ENCODE results near the gene ZFR.

- TF ChIP-seq CTCF (IDR thresholded peaks at IDR 0.05 in 8 of 11, conservative IDR thresholded peaks at IDR 0.05 in 3 of 11) (no peak), POLR2A (IDR thresholded peaks at IDR 0.05) (no peak), POLR2AphosphoS5 (IDR thresholded peaks at IDR 0.05) (no peak)
Observed at GRCh38 chr5:32353420-32353819, 91.1 kb downstream of the ZFR start.

All from spleen (tissue), 7 donors.